NCI-H748 treated with DMSO at 0.1 percent for 48 hours (cell line): ENCODE measurements around the gene OR10S1.
"Not testable (repeated sequence)": the region's sequence is repeated elsewhere in the genome, so short reads cannot be mapped to it uniquely, and the experiment has no call there.

Experiments
- DNase-seq: peaks from one replicate; lab custom pipeline; 2025; lab: John Stamatoyannopoulos, UW

OR10S1 gene, protein sequence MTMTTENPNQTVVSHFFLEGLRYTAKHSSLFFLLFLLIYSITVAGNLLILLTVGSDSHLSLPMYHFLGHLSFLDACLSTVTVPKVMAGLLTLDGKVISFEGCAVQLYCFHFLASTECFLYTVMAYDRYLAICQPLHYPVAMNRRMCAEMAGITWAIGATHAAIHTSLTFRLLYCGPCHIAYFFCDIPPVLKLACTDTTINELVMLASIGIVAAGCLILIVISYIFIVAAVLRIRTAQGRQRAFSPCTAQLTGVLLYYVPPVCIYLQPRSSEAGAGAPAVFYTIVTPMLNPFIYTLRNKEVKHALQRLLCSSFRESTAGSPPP

DNA sequence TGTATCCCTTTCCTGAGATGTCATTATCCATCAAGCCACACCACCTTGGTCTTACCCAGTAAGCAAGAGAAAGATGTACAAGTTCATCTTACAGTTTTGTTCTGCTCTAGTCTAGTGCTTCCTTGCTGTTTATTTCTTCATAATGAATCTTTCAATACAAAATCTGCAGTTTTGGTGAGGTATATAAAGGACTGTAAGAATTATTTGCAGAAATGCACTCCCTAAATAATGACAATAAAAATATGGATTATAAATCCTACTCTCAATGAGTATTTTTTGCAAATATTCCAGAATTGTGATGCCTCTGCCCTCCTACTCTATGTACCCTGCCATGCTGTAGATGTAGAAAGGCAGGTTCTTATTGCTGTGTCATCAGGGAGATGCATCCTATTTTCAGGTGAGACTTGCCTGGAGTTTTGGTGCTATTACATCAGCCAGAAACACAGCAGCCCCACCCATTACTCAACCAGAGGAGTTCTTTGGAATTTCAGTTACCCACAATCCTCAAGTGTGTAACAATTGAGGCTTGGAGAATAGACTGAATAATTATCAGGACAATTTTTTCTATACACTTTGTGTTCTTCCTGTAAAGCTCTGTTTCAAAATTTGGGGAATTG is at the start of gene OR10S1:
Gene OR10S1, minus strand, starts transcription at position 51 of the 617 bp plus-strand sequence. CDS start 117 bp downstream, outside the sequence.
- no peak for DNase-seq

DNA sequence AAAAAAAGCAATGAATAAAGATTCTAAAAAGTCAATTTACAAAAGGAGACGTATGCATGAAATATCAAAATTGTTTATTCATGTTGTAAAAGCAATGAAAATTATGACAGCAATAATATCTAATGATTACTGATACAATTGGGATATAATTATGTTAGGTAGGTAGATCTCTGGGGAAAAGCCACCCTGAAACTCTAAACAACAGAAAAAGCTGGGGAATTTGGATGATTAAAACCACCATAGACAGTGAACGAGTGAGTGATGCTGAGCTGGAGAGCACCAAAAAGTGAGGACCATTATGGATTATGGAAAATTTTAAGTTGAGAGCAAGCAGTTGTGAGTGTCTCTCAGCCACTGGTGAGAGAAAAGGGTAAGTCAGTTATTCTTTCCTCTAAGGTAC is 48.9 kb upstream of the OR10S1 start, which contains the start of gene OR10G8:
Gene OR10G8, plus strand, starts transcription at position 301 of the 400 bp plus-strand sequence. CDS start 2,825 bp downstream, outside the sequence.
- no peak for DNase-seq

DNA sequence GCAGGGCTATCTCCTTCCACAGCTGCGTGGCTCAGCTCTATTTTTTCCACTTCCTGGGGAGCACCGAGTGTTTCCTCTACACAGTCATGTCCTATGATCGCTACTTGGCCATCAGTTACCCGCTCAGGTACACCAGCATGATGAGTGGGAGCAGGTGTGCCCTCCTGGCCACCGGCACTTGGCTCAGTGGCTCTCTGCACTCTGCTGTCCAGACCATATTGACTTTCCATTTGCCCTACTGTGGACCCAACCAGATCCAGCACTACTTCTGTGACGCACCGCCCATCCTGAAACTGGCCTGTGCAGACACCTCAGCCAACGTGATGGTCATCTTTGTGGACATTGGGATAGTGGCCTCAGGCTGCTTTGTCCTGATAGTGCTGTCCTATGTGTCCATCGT is 38.3 kb upstream of the OR10S1 start:
- not testable (repeated sequence) for DNase-seq

DNA sequence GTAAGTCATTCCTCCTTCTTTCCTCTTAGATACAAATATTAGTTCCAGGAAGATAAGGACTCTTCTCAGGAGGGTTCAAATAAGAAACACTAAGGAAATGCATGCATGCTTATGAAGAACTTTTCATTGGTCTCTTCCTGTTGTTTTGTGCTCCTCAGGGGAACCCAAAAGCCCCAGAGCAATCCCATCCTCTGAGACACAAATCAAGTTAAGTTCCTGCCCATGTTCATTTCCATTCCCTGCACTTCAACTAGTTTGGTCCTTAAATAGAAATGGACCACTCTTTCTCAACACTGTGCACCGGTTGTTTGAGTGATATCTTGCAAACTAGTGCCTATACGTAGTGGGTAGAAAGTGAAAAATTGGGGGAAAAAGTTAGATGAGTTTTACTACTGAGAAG is 35.1 kb upstream of the OR10S1 start, which contains the start of gene OR10G4:
Gene OR10G4, plus strand, starts transcription at position 301 of the 400 bp plus-strand sequence. CDS start 2,578 bp downstream, outside the sequence.
- DNase-seq, result no peak

DNA sequence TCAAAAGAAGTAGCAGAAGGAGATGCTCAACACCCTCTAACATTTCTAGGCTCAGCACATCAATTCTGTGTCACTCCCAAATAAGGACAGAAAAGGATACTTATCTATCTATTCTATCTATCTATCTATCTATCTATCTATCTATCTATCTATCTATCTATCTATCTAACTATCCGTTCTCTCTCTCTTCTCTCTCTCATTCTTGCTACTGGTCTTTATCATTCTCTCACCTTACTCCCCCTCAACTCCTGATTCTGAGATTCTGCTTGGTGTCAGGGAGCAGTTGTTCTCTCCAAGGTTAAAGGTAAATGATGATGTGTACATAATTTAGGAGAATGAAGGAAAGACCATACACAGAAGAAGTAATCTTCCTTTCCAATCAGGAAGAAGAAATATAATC is 17.5 kb upstream of the OR10S1 start, which contains the start of gene OR10G6:
Gene OR10G6, minus strand, starts transcription at position 43 of the 400 bp plus-strand sequence. Its CDS starts 0 bp downstream, at position 43.
- DNase-seq, result no peak

DNA sequence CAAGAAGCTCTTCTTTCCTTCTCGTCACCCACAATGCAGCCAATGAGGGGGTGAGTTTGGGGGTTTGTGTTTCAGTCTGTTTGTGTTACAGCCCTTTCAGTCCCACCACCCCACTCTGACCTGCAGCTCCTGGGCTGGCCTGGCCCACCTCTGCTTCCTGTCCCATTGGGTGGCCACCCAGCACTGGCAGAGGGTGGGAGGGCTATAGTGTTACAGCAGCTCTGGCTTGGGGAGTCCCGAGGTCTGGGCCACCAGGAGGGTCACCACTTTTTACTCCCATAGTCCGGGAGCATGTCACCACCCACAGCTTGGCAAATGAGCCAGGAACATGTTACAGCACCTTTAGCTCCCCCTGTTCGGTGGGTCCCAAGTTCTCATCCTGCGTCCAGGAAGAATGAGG is 1.7 kb upstream of the OR10S1 start:
- DNase-seq, result no peak

DNA sequence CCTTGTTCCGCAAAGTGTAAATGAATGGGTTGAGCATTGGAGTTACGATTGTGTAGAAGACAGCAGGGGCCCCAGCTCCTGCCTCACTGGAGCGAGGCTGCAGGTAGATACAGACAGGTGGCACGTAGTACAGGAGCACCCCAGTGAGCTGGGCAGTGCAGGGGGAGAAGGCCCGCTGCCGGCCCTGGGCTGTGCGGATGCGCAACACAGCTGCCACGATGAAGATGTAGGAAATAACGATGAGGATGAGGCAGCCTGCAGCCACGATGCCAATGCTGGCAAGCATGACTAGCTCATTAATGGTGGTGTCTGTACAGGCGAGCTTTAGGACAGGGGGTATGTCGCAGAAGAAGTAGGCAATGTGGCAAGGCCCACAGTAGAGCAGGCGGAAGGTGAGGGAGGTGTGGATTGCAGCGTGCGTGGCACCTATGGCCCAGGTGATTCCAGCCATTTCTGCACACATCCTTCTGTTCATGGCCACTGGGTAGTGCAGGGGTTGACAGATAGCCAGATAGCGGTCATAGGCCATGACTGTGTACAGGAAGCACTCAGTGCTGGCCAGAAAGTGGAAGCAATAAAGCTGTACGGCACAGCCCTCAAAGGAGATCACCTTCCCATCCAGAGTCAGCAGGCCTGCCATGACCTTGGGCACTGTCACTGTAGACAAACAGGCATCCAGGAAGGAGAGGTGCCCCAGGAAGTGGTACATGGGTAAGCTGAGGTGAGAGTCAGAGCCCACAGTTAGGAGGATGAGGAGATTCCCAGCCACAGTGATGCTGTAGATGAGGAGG is 616 bp downstream of the OR10S1 start:
- no peak for DNase-seq

DNA sequence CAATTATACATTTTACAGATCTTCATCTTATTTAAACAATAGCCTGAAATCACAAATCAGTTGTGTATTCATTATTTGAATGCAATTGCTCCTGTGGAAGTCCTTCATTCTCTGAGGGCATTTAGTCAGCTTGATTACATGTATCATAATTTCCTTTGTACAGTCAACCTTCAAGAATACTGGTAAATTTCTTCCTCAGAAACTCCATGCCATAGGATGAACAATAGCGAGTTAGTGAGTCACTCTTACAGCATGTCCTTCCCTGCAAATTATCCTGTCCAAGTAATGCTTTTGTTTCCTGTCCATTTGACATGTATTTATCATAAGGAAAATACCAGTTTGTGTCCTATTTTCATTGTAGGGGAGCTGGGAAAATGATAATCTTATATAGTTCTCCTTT is 3.8 kb downstream of the OR10S1 start:
- DNase-seq, result no peak

DNA sequence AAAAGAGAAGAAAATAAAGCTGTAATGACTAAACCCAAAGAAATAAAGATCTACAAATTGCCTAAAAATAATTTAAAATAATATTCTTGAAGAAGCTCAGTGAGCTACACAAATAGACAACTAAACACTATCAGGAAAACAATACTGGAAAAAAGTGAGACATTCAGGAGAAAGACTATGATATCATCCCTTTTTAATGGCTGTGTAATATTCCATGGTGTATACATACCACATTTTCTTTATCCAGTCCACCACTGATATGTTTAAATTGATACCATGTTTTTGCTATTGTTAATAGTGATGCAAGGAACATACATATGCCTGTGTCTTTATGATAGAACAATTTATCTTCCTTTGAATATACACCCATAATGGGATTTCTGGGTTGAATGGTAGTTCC is 20.8 kb downstream of the OR10S1 start:
- DNase-seq, result no peak

DNA sequence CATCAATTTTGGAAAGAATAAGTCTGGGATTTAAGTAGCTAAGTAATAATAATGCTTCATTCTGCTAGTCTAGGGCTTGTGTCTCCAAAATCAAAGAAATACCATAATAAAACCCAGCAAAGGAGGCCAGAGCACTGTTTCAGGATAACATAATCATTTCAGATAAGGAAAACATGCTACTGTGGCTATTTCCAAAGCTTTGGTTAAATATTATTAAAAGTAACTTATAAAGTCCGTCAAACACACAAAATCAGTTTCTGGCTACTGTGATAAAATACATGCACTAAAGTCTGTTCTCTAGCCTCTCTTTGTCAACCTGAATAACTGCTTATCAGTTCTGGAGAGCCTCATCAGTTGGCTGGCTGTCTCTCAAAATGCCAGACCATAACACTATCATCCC is 32.4 kb downstream of the OR10S1 start:
- DNase-seq, result no peak

DNA sequence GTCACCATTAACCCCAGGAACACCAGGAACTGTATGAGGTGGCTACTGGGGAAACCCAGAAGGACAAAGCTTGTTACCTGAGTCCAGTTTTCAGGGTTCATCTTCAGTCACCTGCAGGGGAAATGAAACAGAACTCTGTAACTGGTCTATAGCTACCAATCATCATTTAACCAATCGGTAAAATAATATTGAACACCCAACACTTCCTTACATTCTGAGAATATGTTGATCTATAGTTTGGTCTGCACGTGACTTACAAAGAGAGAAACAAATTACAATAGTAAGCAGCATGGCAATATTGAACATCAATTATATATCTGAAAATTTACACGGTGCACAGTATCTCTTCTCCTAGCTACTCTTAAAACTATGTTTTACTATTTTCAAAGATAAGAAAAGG is 33.8 kb downstream of the OR10S1 start, which contains the start of gene OR6T1:
Gene OR6T1, minus strand, starts transcription at position 101 of the 400 bp plus-strand sequence. Its CDS starts 0 bp downstream, at position 101.
- no peak for DNase-seq

DNA sequence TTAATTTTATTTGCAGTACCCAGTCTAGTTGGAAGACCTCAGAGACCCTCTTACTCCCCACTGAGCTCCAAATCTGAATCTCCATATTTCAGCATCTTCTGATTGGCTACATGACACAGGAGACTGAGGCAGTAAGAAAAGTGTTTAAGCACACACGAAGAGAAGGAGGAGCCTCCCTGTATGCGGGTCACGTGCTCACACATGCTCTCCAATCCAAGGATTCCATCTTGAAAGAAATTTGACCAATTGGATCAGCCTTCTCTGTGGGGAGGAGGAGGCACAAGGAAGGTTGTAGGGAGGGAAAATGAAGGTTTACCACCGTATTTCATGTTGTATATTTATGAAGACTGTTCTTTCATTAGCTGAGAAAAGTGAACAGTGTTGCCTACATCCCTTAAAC is 35.2 kb downstream of the OR10S1 start:
- DNase-seq, result no peak

DNA sequence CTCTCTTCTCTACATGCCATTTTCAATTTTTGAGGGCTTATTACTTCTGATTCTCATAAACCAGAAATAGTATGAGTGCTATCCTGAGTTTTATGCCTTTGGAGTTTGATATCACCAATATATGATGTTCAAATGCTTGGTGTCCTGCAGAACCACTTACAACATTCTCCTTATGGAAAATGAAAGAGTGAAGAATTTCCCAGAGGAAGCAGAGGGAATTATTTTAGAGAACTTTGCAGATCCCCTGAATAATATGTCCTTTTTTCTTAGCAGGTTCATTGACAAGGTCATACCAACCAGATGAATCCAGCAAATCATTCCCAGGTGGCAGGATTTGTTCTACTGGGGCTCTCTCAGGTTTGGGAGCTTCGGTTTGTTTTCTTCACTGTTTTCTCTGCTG is 38.3 kb downstream of the OR10S1 start, which contains the start of gene OR4D5:
Gene OR4D5, plus strand, starts transcription at position 301 of the 400 bp plus-strand sequence. Its CDS starts 0 bp downstream, at position 301.
- DNase-seq, result no peak
